Stimulated activated CD8-positive, alpha-beta memory T cell treated with anti-CD3 and anti-CD28 coated beads, Interleukin-12 subunit alpha, Interleukin-12 subunit beta, amount 100 ng/mL, for 24 hours (primary cell): Measurements from ENCODE around the gene CYP2C19.
"Not testable (repeated sequence)": the region's sequence is repeated elsewhere in the genome, so short reads cannot be mapped to it uniquely, and the experiment has no call there.

Experiments
- DNase-seq: peaks from one replicate; pipeline ENCODE4 v3.0.0-alpha.2; 2020; ENCODE audit errors: extremely low read depth

CYP2C19 gene

DNA sequence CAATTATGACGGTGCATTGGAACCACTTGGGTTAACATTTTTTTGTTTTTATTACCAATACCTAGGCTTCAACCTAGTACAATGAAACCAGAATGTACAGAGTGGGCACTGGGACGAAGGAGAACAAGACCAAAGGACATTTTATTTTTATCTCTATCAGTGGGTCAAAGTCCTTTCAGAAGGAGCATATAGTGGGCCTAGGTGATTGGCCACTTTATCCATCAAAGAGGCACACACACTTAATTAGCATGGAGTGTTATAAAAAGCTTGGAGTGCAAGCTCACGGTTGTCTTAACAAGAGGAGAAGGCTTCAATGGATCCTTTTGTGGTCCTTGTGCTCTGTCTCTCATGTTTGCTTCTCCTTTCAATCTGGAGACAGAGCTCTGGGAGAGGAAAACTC, at the start of gene CYP2C19:
CYP2C19 (plus strand) TSS at position 289 of the 400 bp plus-strand sequence; CDS start at position 314, 25 bp downstream.
- DNase-seq, result no peak

DNA sequence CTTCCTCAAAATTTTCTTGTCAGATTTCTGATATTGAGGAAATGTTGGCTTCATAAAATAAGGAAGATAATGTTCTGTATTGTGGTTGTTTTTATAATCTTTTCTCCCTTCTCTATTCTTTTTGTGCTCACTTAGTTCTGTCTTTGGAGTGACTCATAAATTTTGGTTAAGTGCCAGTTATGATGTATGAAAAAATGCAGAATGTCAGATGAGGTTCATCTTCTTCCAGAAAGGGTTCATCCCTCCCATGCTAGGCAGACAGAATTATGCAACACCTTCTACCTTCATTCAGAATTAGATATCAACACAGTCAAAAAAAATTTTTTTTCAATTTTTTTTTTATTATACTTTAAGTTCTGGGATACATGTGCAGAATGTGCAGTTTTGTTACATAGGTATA, 36.6 kb upstream of the CYP2C19 start:
- no peak for DNase-seq

DNA sequence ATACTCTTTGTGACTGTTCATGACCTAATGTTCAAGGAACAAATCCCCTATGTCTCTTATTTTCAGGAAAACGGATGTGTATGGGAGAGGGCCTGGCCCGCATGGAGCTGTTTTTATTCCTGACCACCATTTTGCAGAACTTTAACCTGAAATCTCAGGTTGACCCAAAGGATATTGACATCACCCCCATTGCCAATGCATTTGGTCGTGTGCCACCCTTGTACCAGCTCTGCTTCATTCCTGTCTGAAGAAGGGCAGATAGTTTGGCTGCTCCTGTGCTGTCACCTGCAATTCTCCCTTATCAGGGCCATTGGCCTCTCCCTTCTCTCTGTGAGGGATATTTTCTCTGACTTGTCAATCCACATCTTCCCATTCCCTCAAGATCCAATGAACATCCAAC, 27.3 kb upstream of the CYP2C19 start:
- no peak for DNase-seq

DNA sequence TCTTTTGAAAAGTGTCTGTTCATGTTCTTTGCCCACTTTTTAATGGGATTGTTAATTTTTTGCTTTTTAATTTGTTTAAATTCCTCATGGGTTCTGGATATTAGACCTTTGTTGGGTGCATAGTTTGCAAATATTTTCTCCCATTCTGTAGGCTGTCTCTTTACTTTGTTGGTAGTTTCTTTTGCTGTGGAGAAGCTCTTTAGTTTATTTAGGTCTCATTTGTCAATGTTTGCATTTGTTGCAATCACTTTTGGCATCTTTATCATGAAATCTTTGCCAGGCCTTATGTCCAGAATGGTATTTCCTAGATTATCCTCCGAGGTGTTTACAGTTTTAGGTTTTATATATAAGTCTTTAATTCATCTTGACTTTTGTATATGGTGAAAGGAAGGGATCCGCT, 23.9 kb upstream of the CYP2C19 start:
- DNase-seq, result no peak

DNA sequence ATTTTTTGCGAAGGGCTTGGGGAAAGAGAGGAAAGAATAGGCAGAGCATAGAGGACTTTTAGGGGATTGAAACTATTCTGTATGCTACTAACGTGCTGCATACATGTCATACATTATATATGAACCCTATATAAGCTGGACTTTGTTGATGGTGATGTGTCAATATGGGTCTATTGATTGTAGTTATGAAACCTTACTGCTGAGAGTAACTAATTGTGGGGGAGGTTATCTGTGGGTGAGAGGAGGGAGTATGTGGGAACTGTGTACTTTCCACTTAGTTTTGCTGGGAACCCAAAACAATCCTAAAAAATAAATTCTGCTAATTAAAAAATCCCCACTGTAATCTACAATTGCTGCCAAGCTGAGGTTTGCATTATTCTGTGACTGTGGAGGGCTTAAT, 15.3 kb upstream of the CYP2C19 start:
- no peak for DNase-seq

DNA sequence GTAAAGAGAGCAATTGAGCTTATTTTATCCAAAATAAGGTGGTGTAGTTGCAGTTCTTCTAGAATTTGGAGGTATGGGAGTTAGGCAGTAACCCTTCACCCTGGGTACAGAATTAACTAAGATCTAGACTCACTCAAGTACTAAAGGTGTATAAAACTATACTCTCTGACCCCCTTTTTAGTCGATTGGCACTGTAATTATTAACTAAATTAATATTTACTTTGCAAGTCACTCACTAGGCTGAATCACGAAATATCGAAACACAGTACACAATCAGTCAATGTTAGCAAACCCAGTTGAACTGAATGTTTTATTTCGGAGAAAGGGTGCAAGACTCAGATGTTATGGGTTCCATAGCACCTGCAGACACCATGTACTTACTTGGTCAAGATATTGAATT, 14.6 kb upstream of the CYP2C19 start:
- DNase-seq, result no peak

DNA sequence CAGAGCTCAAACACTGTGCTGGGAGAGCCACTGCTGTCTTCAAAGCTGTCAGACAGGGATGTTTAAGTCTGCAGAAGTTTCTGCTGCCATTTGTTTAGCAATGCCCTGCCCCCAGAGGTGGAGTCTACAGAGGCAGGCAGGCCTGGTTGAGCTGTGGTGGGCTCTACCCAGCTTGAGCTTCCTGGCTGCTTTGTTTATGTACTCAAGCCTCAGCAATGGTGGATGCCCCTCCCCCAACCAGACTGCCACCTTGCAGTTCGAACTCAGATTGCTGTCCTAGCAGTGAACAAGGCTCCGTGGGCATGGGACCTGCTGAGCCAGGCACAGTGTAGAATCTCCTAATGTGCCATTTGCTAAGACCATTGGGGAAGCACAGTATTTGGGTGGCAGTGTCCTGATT, 4.6 kb upstream of the CYP2C19 start:
- DNase-seq, result no peak

DNA sequence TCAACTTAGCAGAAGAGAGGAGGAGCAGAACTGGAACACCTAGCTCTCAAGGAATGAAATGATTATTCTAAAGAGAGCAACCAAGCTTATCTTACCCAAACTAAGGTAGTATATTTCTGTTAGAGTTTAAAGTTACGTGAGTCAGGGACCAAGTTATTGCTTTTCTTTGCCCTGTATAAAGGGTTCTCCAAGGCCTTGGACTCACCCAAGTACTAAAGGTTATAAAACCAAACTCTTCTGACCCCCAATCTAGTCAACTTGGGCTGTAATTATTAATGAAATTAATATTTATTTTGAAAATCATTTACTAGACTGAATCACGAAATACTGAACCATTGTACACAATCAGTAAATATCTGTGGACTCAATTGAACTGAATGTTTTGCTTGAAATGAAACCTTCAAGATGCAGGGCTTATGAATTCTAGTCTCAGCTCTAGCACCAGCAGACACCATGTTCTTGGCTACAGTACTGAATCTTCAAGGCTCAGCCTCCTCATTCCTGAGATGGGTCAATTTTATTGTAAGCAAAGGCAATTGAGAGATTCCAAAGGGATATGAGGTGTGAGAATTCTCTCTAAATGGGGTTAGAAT, 1.8 kb upstream of the CYP2C19 start:
- no peak for DNase-seq

DNA sequence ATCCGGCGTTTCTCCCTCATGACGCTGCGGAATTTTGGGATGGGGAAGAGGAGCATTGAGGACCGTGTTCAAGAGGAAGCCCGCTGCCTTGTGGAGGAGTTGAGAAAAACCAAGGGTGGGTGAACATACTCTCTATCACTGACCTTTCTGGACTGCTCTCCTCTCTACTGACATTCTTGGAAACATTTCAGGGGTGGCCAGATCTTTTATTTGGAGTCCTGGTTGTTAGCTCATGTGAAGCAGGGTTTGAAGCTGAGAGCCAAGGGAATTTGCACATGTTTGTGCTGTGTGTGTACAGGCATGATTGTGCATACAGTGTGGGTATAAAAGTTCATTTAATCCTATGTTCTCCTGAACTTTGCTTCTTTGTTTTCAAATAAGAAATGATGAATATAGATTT, 12.9 kb downstream of the CYP2C19 start:
- DNase-seq, result not testable (repeated sequence)

DNA sequence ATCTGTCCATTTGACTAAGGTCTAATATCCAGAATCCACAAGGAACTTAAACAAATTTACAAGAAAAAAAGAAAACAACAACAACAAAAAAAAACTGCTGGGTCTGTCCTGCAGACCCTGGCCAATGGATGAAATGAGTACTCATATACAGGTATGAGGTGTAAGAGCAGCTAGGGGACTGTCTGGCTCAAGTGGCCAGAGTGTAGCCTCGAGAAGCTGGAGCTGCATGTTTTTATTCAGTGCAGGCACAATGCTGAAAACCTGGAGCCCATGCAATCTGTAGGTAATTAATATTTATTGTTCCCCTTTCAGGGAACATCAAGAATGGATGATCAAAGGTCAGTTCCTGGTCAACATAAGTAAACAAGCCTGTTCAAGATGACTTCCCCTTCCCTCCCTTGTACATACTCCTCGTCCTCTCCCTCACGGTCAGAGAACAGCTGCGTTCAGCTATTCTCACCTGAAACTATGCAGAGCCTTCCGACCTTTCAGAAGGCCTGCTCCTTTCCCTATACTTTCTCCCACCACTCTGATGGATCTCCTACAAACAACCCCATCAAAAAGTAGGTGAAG, 15.5 kb downstream of the CYP2C19 start:
- no peak for DNase-seq

DNA sequence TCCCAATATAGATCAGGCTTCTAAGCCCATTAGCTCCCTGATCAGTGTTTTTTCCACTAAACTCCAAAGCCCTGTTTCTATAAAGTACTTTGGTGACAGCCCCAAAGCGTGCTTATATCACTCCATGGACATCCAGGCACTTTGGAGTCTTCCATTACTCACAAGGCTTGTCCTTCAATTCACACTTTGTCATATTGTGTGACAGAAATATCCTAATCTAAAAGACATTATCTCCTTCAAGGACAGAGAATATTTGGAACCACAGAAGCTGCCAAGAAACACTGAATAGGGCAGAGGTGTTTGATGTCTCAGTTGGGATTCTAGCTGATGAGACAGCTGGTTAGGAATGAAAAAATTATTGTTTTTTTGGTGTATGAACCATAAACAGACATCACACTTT, 18.4 kb downstream of the CYP2C19 start:
- DNase-seq, result no peak

DNA sequence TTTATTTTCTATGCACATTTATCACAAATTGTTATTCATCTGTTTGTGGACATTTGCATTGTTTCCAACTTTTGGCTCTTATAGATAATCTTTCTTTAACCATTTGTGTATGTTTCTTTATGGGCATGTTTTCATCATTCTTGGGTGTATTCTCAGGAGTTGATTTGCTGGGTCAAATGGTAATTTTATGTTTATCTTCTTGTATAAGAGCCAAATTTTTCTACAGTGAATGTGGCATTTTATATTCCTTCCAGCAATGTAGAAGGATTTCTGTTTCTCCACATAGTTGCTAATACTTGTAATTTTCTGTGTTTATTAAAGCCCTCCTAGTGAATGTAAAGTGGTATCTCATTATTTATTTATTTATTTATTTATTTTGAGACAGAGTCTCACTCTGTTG, 21.8 kb downstream of the CYP2C19 start:
- DNase-seq, result no peak

DNA sequence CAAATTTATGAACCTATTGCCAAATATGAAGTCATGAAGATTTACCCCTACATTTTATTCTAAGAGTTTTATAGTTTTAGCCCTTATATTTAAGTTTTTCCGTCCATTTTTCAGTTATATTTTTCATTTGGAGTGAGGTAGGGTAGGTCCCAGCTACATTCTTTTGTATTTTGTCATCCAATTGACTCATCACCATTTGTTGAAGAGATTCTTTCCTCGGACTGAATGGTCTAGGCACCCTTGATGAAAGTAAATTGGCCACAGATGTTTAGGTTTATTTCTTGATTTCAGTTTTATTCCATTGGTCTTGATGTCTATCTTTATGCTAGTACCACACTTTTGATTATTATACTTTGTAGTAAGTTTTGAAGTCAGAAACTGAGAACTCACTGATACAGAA, 22.7 kb downstream of the CYP2C19 start:
- no peak for DNase-seq

DNA sequence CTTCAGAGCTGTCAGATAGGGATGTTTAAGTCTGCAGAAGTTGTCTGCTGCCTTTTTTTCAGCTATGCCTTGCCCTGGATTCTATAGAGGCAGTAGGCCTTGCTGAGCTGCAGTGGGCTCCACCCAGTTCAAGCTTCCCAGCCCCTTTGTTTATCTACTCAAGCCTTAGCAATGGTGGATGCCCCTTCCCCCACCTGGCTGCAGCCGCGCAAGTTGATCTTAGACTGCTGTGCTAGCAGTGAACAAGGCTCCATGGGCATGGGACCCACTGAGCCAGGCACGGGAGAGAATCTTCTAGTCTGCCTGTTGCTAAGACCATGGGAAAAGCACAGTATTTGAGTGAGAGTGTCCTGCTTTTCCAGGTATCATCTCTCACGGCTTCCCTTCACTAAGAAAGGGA, 38.1 kb downstream of the CYP2C19 start:
- not testable (repeated sequence) for DNase-seq

DNA sequence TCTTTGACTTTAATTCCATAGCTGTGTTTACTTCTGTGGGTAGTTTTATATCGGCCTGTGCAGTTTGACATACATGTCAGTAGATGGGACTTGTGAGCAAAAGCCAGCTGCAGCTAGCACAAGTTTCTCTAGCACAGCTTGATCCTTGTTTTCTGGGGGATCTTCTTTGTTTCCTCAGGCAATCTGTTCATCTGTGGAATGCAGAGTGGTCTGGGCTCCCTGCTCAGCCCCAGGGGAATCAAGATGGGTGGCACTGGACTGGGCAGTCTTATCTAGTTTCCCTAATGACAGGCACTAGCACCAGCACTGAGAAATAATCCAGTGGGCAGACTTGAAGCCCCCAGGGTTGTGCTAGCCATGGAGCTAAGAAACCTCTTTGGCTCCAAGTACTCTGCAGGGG, 40.8 kb downstream of the CYP2C19 start:
- no peak for DNase-seq

DNA sequence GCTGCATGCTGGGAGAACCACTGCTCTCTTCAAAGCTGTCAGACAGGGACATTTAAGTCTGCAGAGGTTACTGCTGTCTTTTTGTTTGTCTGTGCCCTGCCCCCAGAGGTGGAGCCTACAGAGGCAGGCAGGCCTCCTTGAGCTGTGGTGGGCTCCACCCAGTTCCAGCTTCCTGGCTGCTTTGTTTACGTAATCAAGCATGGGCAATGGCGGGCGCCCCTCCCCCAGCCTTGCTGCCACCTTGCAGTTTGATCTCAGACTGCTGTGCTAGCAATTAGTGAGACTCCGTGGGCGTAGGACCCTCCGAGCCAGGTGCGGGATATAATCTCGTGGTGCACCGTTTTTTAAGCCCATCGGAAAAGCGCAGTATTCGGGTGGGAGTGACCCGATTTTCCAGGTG, 67.5 kb downstream of the CYP2C19 start:
- DNase-seq, result not testable (repeated sequence)

DNA sequence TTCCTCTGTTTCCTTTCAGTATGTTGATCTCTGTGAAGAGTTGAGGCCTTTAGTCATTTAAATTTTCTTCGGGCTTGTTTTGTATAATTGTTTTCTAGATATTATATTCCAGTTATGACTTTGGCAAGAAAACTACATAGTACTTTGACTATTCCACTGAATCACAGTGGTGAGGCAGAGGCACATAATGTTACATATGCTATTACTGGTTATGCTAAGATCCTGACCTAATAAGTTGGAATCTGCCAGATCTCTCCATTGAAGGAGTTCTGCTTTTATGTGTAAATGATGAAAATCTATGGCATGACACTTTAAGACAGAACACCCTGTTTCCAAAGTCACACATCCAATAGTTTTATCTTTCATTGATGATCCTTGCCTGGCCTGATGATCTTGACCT, 83.7 kb downstream of the CYP2C19 start:
- DNase-seq, result no peak

DNA sequence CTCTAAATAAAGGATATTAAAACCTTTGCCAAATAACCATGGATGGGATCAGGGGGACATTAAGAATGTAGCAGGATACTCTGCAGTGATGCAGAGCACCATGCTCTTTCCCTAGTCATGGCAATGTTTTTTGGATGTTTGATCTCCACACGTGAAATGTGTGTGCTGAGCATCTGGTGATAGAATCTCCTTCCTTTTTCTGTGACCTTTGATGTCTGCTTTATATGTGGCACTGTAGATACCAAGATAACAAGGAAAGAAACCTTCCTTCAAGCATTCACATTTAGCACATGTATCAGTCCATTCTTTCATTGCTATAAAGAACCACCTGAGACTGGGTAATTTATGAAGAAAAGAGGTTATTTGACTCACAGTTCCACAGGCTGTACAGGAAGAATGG, 88.3 kb downstream of the CYP2C19 start:
- no peak for DNase-seq

DNA sequence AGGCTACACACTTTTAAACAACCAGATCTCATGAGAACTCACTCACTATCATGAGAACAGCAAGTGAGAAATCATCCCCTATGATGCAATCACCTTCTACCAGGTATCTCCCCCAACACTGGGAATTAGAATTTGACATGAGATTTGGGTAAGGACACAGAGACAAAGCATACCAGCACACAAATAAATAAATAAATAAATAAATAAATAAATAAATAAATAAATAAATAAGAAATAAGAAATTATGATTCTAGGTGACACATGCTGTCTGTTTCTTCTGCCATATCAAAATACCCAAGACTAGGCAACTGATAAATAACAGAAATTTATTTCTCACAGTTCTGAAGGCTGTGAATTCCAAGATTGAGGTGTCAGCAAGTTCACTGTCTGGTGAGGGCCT, 88.8 kb downstream of the CYP2C19 start:
- DNase-seq, result no peak

DNA sequence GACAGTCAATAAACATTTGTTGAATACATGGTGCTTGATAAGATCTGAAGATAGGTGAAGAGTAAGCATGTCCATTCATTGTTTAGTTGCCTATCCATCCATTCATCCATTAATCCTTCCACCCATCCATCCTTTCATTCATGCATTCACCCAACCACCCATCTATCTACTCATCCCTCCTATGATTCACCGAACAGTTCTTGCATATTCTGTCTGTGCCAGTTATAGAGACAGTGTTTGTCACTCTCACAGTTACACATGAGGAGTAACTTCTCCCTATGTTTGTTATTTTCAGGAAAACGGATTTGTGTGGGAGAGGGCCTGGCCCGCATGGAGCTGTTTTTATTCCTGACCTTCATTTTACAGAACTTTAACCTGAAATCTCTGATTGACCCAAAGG, 90.0 kb downstream of the CYP2C19 start:
- DNase-seq, result no peak

DNA sequence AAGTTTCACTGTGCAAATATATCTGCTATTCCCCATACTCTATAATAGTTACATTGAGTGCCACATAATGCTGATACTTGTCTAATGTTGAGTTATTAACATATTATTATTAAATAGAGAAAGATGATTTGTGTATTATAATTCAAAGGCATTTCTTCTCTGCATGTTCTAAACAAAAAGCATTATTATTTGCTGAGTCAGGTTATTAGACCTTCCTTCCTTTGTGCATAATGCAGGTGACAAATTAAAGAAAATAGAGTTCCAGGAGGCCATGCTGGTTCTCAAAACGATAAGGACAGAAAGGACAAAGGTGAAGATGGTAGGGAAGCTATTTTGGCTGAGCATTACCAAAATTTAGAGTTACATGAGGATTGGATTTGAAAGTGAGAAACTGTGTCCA, 90.6 kb downstream of the CYP2C19 start:
- DNase-seq, result no peak

DNA sequence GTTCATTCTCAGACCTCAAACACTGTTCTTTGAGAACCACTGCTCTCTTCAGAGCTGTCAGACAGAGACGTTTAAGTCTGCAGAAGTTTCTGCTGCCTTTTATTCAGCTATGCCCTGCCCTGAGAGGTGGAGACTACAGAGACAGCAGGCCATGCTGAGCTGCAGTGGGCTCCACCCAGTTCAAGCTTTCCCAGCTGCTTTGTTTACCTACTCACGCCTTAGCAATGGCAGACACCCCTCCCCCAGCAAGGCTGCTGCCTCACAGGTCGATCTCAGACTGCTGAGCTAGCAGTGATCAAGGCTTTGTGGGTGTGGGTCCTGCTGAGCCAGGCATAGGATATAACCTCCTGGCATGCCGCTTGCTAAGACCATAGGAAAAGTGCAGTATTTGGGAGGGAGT, 95.5 kb downstream of the CYP2C19 start:
- no peak for DNase-seq

DNA sequence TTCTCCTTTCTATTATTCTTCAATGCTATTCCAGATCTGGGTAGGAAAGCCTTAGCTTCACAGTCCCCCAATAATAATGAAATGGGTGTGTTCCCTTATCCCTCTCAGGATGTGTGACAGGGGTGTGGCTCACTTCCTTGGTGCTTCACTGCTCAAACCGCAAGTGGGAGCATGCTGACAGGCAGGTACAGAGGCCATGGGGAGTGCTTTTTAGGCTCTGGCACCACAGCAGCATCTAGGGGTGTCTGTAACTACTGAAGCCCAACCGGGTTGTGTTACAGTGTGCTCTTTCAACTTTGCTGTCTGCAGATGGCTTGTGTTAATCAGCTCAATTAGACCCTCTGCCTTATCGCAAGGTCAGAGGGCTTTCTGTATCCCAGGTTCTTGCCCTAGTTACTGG, 96.6 kb downstream of the CYP2C19 start:
- no peak for DNase-seq

DNA sequence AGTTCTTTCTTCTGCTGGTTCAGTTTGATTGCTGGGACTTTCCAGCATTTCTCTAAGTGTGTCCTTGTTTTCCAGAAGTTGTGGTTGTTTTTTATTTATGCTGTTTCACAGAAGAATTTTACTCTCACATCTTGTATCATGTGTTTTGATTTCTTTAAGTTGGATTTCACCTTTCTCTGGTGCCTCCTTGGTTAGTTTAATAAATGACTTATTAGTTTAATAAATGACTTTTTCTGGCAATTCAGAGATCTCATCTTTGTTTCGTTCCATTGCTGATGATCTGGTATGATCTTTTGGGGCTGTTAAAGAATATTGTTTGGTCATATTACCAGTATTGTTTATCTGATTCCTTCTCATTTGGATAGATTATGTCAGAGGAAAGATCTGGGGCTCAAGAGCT, 116.2 kb downstream of the CYP2C19 start:
- no peak for DNase-seq
